ENCODE results near the gene RAPGEF2.

The RAPGEF2 gene

GRCh38 chr4:159379836-159380235 is 277.0 kb downstream of the RAPGEF2 start:
- DNase-seq, result no peak

GRCh38 chr4:159382856-159383561 is 280.1 kb downstream of the RAPGEF2 start:
- no peak for DNase-seq

- DNase-seq, result no peak
Observed at GRCh38 chr4:159383562-159383931, 280.7 kb downstream of the RAPGEF2 start.

- no peak for DNase-seq
Observed at GRCh38 chr4:159384017-159384416, 281.1 kb downstream of the RAPGEF2 start.

- no peak for DNase-seq
Observed at GRCh38 chr4:159384632-159385031, 281.8 kb downstream of the RAPGEF2 start.

- no peak for DNase-seq
Observed at GRCh38 chr4:159386620-159387019, 283.7 kb downstream of the RAPGEF2 start.

GRCh38 chr4:159389756-159390155 is 286.9 kb downstream of the RAPGEF2 start:
- no peak for DNase-seq

- DNase-seq, result no peak
Observed at GRCh38 chr4:159390648-159391047, 287.8 kb downstream of the RAPGEF2 start.

- DNase-seq, result no peak
Observed at GRCh38 chr4:159395693-159396092, 292.8 kb downstream of the RAPGEF2 start.

- DNase-seq, result no peak
Observed at GRCh38 chr4:159396151-159396550, 293.3 kb downstream of the RAPGEF2 start.

- no peak for DNase-seq
Observed at GRCh38 chr4:159398236-159398638, 295.4 kb downstream of the RAPGEF2 start.

- no peak for DNase-seq
Observed at GRCh38 chr4:159400558-159401225, 297.8 kb downstream of the RAPGEF2 start.

- DNase-seq, result no peak
Observed at GRCh38 chr4:159401226-159401712, 298.4 kb downstream of the RAPGEF2 start.

- DNase-seq, result no peak
Observed at GRCh38 chr4:159401791-159402380, 299.0 kb downstream of the RAPGEF2 start.
